Activated T-cell treated with anti-CD3 and anti-CD28 coated beads, Interleukin-2, amount 50 U/mL, for 4 hours (primary cell): ENCODE measurements around the gene GRIN1. TPM values are rescaled to one million over a fixed set of nuclear protein-coding genes. Genes with fewer than 3 reads are reported as not detected.

Experiments
- ATAC-seq, 2 donors: fragments of 200-7000 bp; cut with Tn5 transposase; one replicate each; pipeline ENCODE4 v1.10.0; 2021
- DNase-seq: peaks from one replicate; pipeline ENCODE4 v3.0.0-alpha.2; 2020
- H3K27me3 Mint-ChIP-seq: one replicate; pipeline ENCODE4 v1.8.0; 2021; ENCODE audit warnings: low read depth, mixed read lengths
- H3K36me3 Mint-ChIP-seq: one replicate; pipeline ENCODE4 v1.8.0; 2022; ENCODE audit warnings: mixed read lengths; ENCODE audit not compliant: insufficient read depth
- H3K4me1 Mint-ChIP-seq: one replicate; pipeline ENCODE4 v1.8.0; 2021; ENCODE audit warnings: low read depth, mixed read lengths
- H3K4me3 Mint-ChIP-seq: one replicate; pipeline ENCODE4 v1.8.0; 2021; ENCODE audit warnings: mild to moderate bottlenecking, moderate library complexity, mixed read lengths
- H3K9me3 Mint-ChIP-seq: one replicate; pipeline ENCODE4 v1.8.0; 2021; ENCODE audit warnings: mixed read lengths
- total RNA-seq, 3 donors: library from RNA; stranded (reverse); gene quantifications; one replicate each; pipeline ENCODE4 v1.2.1, GENCODE V29; 2021

GRIN1 gene
- total RNA-seq, 3 donors from 2014 or later: 0.13 to 0.26 TPM; not detected in 1

DNA sequence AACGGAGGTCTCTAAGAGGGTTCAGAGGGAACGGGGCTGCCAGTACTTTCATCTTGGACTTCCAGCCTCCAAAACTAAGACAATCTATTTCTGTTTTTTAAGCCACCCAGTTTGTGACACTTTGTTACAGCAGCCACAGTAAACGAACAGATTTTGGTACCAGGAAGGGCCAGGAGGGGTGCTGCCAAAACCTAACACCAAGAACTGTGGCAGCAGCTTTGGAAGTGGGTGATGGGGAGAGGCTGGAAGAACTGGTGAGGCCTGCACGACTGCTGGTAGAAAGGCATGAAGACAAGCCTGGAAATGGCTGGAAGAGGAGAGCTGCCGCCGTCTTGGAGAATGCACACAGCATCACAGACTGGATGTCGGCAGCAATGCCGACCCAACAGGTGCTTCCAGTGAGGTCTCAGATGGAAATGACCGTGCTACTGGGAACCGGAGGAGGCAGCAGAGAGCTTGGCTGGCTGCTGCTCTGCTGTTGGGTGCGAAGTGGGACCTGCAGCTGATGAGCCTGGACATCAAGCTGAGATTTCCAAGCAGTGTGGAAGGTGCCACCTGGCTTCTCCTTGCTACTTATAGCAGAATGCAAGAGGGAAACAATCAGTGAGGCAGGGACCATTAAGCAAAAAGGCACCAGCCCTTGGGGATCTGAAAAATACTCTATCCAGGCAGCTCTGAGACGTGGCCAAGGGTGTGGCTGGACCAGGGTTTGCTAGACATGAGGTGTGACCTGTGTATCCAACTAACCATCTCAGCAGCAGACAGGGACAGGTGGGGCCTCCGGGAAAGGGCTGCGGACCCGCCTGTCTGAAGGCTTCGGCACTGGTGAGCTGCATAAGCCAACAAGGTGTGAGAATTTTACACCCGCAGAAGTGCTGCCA is 37.6 kb downstream of the GRIN1 start:
- Mint-ChIP-seq H3K27me3 (peaks cover 4% of the 10 kb centered on the region), H3K4me1 (no peaks in the 10 kb centered on the region), H3K9me3 (no peaks in the 10 kb centered on the region), H3K4me3 (no peak overlapping the region), H3K36me3 (peaks cover 3% of the 10 kb centered on the region)
- ATAC-seq (peak; percentile 52 to 59), DNase-seq (no peak)

DNA sequence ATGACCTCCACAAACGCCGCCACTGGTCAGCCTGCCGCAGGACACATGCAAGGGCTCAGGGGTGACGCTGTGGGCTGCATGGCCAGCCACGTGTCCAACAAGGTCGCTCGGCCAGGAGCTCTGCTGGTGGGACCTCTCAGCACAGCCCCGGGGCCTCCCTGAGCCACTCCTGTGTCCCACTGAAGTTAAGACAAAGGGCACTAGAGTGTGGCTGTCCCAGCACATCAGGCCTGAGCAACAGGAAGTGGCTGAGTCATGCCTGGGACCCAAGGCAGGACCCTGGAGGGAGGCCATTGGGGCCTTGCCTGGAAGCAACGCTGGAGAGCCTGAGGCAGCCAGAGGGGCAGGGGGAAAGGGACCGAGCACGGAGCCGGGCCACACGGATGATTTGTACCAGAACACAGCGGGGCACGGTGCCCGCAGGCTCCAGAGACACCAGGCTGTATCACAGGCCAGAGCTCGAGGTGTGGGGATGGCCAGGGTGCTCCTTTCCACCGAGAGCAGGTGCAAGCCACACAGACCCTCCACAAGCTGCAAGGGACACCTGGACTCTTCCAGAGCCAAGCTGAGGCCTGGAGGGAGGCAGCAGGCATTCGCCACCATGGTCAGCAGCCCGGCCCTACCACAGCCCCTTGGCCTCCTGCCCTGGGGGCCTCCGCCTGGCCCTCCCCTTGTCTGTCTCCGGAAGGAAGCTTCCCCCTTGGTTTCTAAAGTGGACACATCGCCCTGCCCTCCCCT is 39.4 kb downstream of the GRIN1 start:
- no peaks in the 10 kb centered on the region for H3K4me1 Mint-ChIP-seq

DNA sequence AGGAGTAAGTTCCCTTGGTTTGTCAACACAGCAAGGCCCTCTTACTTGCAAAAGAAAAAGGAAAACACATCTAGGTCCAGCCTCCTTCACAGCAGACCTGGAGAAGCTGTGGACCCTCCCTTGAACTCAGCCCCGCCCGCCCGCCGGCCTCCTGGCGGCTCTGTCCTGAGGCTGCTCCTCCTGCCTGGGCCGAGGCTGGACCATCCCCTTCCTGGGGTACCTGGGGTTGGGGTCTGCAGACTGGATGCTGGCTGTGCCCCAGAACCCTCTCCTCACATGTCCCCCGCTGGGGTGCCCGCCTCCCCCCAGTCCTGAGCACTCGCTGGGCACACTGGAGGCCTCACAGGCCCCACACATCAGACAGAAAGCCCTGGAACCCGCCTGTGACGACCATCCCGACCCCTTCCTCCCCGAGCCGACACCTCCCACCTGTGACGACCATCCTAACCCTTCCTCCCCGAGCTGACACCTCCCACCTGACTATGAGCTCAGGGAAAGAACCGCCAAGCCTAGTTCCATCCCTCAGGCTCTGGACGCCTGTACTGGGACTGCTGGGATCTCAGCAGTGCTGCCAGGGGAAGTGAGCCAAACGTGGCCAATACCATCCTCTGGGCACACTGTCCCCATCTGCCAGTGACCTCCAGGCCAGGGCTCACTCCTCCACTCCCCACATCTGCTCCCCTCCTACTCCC is 40.1 kb downstream of the GRIN1 start:
- H3K9me3 Mint-ChIP-seq: no peaks in the 10 kb centered on the region
- H3K4me3 Mint-ChIP-seq: no peak overlapping the region
- DNase-seq: no peak
- H3K36me3 Mint-ChIP-seq: peaks cover 15% of the 10 kb centered on the region
- peaks cover under 1% of the 10 kb centered on the region for H3K4me1 Mint-ChIP-seq
- H3K27me3 Mint-ChIP-seq: no peaks in the 10 kb centered on the region
- ATAC-seq: no peak

More for the DNA sequence above, 39.4 kb downstream of the GRIN1 start:
- Mint-ChIP-seq H3K36me3 (peaks cover 10% of the 10 kb centered on the region), H3K4me3 (no peak overlapping the region), H3K9me3 (no peaks in the 10 kb centered on the region), H3K27me3 (no peaks in the 10 kb centered on the region)
- ATAC-seq (no peak), DNase-seq (no peak)

DNA sequence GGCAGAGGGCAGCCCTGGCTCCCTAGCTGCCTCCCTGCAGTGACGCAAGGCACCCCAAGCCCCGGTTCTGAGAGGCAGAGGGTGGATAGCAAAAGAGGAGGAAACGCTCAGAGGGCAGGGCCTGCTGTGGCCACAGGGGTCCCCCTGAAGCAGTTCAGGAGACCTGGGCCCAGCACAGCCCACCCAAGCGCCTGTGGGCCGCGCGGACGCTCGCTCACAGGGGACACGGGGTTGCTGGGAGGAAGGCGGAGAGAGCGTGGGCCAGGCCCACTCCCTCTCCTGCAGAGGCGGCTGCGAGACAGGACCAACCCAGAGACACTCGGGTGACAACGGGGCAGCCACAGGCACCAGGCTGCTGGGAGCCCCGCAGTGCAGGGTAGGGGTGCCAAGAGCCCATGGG is 40.8 kb downstream of the GRIN1 start:
- H3K27me3 Mint-ChIP-seq: no peaks in the 10 kb centered on the region
- peaks cover 5% of the 10 kb centered on the region for H3K4me1 Mint-ChIP-seq
- no peak overlapping the region for H3K4me3 Mint-ChIP-seq
- no peak for ATAC-seq
- peaks cover 15% of the 10 kb centered on the region for H3K36me3 Mint-ChIP-seq
- H3K9me3 Mint-ChIP-seq: no peaks in the 10 kb centered on the region
- no peak for DNase-seq

DNA sequence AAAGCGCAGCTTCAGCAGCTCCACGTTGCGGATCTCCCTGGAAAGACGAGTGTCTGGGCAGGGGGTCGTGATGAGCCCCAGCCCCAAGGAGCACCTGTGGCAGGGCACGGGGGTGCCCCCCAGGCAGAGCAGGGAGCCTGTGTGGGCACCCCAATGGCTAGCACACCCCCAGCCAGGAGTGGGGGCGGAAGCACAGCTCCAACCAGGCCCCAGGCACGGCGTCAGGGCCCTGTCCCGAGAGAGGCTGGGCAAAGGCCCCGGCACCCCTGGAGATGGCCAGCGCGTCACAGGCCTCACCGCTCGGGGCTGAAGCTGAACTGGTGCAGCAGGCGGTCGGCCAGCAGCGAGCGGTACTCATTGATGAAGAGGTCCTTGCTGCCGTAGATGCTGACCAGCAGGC is 41.5 kb downstream of the GRIN1 start:
- Mint-ChIP-seq H3K9me3 (no peaks in the 10 kb centered on the region), H3K4me1 (peaks cover 5% of the 10 kb centered on the region), H3K4me3 (no peak overlapping the region), H3K36me3 (peaks cover 15% of the 10 kb centered on the region), H3K27me3 (no peaks in the 10 kb centered on the region)
- ATAC-seq (no peak), DNase-seq (no peak)

DNA sequence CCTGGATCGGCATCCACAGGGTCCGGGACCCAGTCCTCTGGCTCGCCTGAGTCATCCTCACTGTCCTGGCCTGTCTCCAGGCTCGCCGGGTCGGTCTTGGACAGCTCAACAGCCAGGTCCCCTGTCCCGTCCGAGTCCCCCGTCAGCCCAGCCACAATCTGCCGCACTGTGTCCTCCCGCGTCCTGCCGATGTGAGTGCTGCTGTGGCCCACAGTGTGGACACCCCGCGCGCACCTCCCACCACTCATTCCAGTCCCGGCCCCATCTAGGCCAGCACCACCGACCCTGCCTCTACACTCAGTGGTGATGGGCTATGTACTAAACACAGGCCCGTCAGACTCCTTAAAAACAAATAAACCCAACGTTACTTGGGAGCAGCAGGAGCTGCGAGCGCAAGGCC is 42.7 kb downstream of the GRIN1 start:
- DNase-seq (no peak), ATAC-seq (no peak)
- no peaks in the 10 kb centered on the region for H3K27me3 Mint-ChIP-seq
- H3K4me1 Mint-ChIP-seq: peaks cover 11% of the 10 kb centered on the region
- H3K9me3 Mint-ChIP-seq: no peaks in the 10 kb centered on the region
- peaks cover 15% of the 10 kb centered on the region for H3K36me3 Mint-ChIP-seq
- H3K4me3 Mint-ChIP-seq: no peak overlapping the region

DNA sequence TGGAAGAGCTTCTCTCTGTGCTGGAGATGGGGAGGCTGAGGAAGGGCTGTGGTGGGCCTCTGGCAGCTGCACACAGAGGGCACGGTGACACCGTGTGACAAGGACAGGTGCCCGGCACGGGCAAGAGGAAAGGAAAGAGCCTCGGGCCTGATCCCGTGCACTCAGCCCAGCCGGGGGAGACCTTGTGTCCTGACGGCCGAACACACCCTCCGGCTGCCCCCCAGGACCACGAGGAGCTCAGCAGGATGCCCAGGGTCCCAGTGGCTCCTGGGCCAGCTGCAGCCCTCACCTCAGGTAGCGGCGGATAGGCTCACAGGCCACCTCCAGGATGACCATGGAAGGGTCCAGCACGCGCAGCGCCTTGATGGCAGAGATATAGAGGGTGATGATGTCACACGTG is 43.9 kb downstream of the GRIN1 start:
- H3K9me3 Mint-ChIP-seq: no peaks in the 10 kb centered on the region
- ATAC-seq (no peak), DNase-seq (no peak)
- no peak overlapping the region for H3K4me3 Mint-ChIP-seq
- H3K36me3 Mint-ChIP-seq: peaks cover 13% of the 10 kb centered on the region
- H3K4me1 Mint-ChIP-seq: peaks cover 20% of the 10 kb centered on the region
- H3K27me3 Mint-ChIP-seq: no peaks in the 10 kb centered on the region

DNA sequence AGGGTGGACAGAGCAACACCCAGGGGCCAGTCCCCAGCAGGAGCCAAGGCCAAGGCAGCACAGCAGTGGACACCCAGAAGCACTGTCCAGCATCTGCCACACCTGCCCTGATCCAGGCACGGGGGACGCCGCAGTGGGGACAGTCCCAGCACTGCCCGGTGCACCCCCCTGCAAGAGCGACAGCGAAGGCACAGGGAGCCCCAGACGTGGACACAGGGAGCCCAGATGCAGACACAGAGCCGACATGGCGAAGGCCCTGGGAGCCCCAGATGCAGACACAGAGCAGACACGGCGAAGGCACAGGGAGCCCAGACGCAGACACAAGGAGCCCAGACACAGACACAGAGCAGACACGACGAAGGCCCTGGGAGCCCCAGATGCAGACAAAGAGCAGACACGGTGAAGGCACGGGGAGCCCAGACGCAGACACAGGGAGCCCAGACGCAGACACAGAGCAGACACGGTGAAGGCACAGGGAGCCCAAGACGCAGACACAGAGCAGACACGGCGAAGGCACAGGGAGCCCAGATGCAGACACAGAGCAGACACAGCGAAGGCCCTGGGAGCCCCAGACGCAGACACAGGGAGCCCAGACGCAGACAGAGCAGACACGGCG is 45.1 kb downstream of the GRIN1 start:
- no peak overlapping the region for H3K4me3 Mint-ChIP-seq
- peaks cover 24% of the 10 kb centered on the region for H3K4me1 Mint-ChIP-seq
- H3K27me3 Mint-ChIP-seq: no peaks in the 10 kb centered on the region
- ATAC-seq (no peak), DNase-seq (no peak)
- peaks cover 14% of the 10 kb centered on the region for H3K36me3 Mint-ChIP-seq
- no peaks in the 10 kb centered on the region for H3K9me3 Mint-ChIP-seq

DNA sequence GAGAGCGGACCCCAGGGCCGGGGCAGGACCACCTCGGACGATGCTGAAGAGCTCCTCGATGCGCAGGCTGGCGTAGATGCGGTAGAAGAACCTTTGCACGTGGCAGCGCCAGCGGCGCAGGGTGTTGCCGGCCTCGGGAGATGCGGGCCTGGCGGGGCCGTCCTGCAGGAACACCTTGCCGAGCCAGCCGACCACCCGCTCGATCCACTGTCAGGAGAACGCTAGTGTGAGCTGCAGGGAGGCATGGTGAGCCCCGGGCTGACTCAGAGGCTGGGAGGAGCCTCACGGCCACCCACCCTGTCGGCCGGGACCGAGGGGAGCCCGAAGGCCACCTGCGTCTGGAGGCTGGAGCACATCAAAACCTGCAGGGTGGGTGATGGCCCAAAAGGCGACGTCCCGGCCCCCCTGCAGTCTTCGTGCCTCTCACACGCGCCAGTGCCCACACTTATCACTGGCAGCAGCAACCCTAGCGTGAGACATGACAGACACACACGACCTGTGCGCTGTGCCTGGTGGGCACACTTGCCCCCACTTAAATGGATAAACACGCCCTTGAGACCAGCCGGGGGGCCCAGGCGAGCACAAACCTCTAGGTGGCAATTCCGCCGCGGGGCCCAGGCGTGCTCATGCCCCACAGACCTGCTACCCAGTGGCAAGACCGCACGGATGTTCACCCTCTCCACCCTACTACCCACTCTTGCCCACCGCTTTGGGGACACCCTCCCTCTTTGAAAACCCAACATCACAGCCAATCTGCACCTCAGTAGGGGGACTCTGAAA is 46.1 kb downstream of the GRIN1 start:
- ATAC-seq: no peak
- DNase-seq: no peak
- Mint-ChIP-seq H3K27me3 (no peaks in the 10 kb centered on the region), H3K4me3 (no peak overlapping the region), H3K36me3 (peaks cover 14% of the 10 kb centered on the region), H3K9me3 (no peaks in the 10 kb centered on the region), H3K4me1 (peaks cover 31% of the 10 kb centered on the region)

DNA sequence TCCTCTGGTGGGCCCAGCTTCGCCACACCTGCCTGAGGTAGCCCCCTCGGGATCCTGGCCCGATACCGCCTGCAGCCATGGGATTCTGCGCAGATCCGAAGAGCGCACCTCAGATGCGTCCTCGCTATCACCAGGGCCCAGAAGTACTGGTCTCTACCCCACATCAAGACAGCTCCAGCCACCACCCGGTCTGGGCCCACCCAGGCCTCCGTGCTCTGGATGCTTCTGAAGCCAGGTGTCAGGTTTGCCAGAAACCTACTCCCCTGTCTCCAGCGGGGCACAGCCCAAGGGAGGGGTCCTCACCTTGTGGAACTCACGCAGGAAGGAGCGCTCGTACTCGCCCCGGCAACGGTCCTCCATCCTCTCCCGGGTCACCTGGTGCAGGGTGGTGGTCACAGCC is 47.0 kb downstream of the GRIN1 start:
- Mint-ChIP-seq H3K36me3 (peaks cover 16% of the 10 kb centered on the region), H3K27me3 (no peaks in the 10 kb centered on the region), H3K4me3 (peak overlapping the region; percentile 90), H3K9me3 (no peaks in the 10 kb centered on the region), H3K4me1 (peaks cover 36% of the 10 kb centered on the region)
- ATAC-seq: no peak
- DNase-seq: no peak

DNA sequence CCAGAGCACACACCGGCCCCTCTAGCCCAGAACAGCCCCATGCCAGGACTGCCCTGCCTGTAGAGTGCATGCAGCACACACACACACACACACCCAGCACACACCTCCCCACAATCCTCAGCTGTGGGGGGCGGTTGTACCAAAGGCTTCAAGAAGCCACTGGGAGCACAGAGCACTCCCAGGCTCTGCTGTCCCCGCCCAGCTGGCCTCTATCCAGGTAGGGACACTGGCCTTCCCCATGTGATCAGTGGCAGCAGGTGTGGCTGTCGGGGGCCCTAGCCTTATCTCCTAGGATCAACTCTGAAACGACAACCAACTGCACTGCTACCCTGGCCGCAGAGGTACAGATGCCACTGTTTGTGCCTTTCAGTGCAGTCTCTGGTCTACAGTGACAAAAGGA is 47.4 kb downstream of the GRIN1 start:
- peak overlapping the region; percentile 90 for H3K4me3 Mint-ChIP-seq
- no peaks in the 10 kb centered on the region for H3K9me3 Mint-ChIP-seq
- no peak for ATAC-seq
- peaks cover 36% of the 10 kb centered on the region for H3K4me1 Mint-ChIP-seq
- no peak for DNase-seq
- peaks cover 16% of the 10 kb centered on the region for H3K36me3 Mint-ChIP-seq
- H3K27me3 Mint-ChIP-seq: no peaks in the 10 kb centered on the region

DNA sequence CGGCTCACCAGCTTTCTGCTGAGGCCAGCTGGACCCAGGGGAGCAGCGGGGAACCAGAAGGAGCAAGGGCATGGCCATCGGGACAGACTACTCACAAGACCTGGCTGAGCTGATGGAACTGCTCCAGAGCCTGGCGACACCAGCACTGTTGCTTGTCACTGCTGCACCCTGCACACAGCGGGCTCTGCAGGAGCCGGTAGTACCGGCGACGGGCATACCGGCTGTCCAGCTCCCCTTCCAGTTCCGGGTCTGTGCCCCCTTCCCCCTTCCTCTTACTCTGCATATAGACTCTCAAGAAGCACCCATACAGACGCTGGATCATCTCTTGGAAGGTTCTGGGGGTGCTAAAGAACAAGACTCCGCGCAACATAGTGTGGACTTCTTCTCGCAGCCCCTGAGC is 48.4 kb downstream of the GRIN1 start:
- H3K9me3 Mint-ChIP-seq: no peaks in the 10 kb centered on the region
- DNase-seq (no peak), ATAC-seq (no peak)
- H3K4me3 Mint-ChIP-seq: peak overlapping the region; percentile 90
- peaks cover 12% of the 10 kb centered on the region for H3K36me3 Mint-ChIP-seq
- H3K4me1 Mint-ChIP-seq: peaks cover 36% of the 10 kb centered on the region
- no peaks in the 10 kb centered on the region for H3K27me3 Mint-ChIP-seq

DNA sequence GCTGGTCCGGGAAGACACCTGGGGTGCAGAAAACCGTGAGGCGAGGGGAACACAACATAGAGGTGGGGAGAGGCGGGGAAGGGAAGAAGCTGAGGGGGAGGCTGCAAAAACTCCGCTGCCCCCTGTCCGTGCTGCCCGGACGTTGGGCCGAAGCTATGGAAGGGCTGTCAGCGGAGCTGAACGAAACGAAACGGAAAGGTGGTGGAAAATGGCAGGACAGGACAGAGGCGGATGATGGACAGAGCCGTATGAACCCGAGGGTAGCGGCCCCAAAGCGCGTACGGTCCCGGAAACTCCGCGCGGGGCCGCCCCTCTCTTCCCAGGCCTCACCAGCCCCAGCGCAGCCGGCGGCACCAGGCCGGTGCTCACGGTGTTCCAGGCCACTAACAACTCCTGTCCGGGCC is 49.1 kb downstream of the GRIN1 start:
- Mint-ChIP-seq H3K4me3 (peak overlapping the region; percentile 90), H3K4me1 (peaks cover 36% of the 10 kb centered on the region), H3K27me3 (no peaks in the 10 kb centered on the region), H3K36me3 (peaks cover 12% of the 10 kb centered on the region), H3K9me3 (no peaks in the 10 kb centered on the region)
- no peak for DNase-seq
- peak; percentile 12 to 16 for ATAC-seq
